RWPE2 (cell line): Measurements from ENCODE around the gene TCL1A.

Experiments used
- ATAC-seq: fragments of 200-7000 bp; cut with Tn5 transposase; 3 replicates; pipeline ENCODE4 v1.9.1; 2021; ENCODE audit warnings: low read depth
- DNase-seq: peaks from one replicate; pipeline ENCODE4 v3.0.0-alpha.2; 2020; ENCODE audit warnings: low spot score
- H3K27ac ChIP-seq: fragments of 450-650 bp; 2 replicates; pipeline ENCODE4 v1.5.1; 2017; ENCODE audit warnings: mild to moderate bottlenecking; ENCODE audit not compliant: poor library complexity, severe bottlenecking
- H3K27me3 ChIP-seq: fragments of 250-450 bp; sonication (Bioruptor Pico); 2 replicates; pipeline ENCODE4 v1.5.1; 2021; ENCODE audit warnings: mild to moderate bottlenecking, moderate library complexity; ENCODE audit not compliant: insufficient read depth, poor library complexity, severe bottlenecking
- H3K36me3 ChIP-seq: fragments of 250-450 bp; sonication (Bioruptor Pico); 2 replicates; pipeline ENCODE4 v1.5.1; 2020; ENCODE audit warnings: low read depth, mild to moderate bottlenecking, moderate library complexity
- H3K4me1 ChIP-seq: fragments of 250-450 bp; sonication (Bioruptor Pico); 2 replicates; pipeline ENCODE4 v1.5.1; 2021; ENCODE audit warnings: mild to moderate bottlenecking, moderate library complexity; ENCODE audit not compliant: insufficient read depth, poor library complexity, severe bottlenecking
- H3K4me3 ChIP-seq: fragments of 250-450 bp; sonication (Bioruptor Pico); 2 replicates; pipeline ENCODE4 v1.5.1; 2021; ENCODE audit warnings: mild to moderate bottlenecking, moderate library complexity; ENCODE audit not compliant: severe bottlenecking
- H3K9me3 ChIP-seq: fragments of 250-450 bp; sonication (Bioruptor Pico); 2 replicates; pipeline ENCODE4 v1.5.1; 2021; ENCODE audit warnings: mild to moderate bottlenecking, moderate library complexity; ENCODE audit not compliant: severe bottlenecking
- TF ChIP-seq, protein P1 (sequence below): fragments of 450-650 bp; IDR thresholded peaks from one replicate; pipeline ENCODE4 v1.5.1; 2017; ENCODE audit warnings: mild to moderate bottlenecking, moderate library complexity; ENCODE audit not compliant: poor library complexity, severe bottlenecking

The TCL1A gene

DNA sequence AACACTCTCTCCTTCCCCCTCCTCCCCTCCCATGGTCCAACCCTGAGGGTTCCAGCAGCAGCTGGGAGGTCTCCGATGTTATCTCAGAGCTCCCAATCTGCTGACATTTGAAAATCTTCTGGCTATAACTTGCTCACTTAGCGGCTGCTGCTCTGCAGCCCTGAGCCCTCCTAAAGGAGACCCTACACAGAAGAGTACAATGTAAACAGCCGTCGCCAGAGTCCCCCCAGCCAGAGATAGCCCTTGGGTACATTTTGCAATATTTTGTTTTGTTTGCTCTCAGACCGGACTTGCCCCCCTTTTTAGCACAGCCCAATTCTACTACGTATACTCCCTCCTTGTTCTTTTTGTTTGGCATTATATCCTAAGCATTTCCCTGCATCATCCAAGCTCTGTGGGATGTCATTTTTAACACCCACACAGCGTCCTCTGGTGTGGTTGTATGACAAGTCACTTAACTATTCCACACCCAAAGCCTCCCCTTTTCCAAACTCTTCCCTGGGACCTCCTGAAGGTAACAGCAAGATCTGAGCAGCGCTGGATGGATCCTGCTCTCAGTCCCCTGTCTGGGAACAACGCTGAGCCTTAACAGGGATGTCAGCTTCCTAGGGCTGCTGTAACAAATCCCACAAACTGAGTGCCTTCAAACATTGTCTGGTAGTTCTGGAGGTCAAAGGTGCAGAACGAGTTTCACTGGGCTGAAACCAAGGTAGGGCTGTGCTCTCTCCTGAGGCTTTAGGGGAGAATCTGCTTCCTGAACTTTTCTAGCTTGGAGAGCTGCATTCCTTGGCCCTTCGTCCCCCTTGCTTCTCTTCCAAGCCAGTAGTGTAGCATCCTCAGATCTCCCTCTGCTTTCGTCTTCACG is 53.0 kb downstream of the TCL1A start:
- no peaks in the 10 kb centered on the region for H3K4me1 ChIP-seq

DNA sequence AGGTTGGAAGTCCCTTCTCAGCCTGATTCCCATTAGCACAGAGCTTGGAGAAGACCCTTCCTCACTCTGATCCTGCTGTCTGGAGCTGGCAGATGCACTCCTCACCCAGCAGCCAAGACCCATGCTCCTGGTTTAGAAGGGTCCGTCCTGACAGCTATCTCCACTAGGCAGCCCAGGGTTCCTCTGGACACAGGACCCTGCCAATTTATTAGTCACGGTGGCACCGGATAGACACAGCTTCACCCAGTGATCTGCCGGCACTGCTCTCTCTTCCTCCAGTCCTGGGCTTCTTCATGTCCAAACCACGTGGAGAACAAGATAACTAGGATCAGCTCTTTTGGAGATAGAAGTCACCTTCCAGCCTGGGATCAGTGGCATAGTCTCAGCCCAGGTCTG is 53.9 kb downstream of the TCL1A start:
- H3K4me3 ChIP-seq: no peak overlapping the region
- H3K9me3 ChIP-seq: no peaks in the 10 kb centered on the region
- no peak for ATAC-seq
- H3K36me3 ChIP-seq: no peaks in the 10 kb centered on the region
- TF ChIP-seq, protein P1, sequence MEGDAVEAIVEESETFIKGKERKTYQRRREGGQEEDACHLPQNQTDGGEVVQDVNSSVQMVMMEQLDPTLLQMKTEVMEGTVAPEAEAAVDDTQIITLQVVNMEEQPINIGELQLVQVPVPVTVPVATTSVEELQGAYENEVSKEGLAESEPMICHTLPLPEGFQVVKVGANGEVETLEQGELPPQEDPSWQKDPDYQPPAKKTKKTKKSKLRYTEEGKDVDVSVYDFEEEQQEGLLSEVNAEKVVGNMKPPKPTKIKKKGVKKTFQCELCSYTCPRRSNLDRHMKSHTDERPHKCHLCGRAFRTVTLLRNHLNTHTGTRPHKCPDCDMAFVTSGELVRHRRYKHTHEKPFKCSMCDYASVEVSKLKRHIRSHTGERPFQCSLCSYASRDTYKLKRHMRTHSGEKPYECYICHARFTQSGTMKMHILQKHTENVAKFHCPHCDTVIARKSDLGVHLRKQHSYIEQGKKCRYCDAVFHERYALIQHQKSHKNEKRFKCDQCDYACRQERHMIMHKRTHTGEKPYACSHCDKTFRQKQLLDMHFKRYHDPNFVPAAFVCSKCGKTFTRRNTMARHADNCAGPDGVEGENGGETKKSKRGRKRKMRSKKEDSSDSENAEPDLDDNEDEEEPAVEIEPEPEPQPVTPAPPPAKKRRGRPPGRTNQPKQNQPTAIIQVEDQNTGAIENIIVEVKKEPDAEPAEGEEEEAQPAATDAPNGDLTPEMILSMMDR: no peak
- H3K4me1 ChIP-seq: no peaks in the 10 kb centered on the region
- no peak for DNase-seq
- peaks cover 17% of the 10 kb centered on the region for H3K27me3 ChIP-seq
- no peak overlapping the region for H3K27ac ChIP-seq

More for the DNA sequence above, 53.0 kb downstream of the TCL1A start:
- no peak overlapping the region for H3K4me3 ChIP-seq
- no peaks in the 10 kb centered on the region for H3K36me3 ChIP-seq
- ATAC-seq (no peak), DNase-seq (no peak)
- H3K27me3 ChIP-seq: peaks cover 17% of the 10 kb centered on the region
- TF ChIP-seq, protein P1: no peak
- no peak overlapping the region for H3K27ac ChIP-seq
- no peaks in the 10 kb centered on the region for H3K9me3 ChIP-seq
